ENCODE results near the gene TBX1. TPM values are rescaled to one million over a fixed set of nuclear protein-coding genes. Genes with fewer than 3 reads are reported as not detected.

The TBX1 gene
- total RNA-seq, 1 donor from 2014 or later = 12.9 TPM

DNA sequence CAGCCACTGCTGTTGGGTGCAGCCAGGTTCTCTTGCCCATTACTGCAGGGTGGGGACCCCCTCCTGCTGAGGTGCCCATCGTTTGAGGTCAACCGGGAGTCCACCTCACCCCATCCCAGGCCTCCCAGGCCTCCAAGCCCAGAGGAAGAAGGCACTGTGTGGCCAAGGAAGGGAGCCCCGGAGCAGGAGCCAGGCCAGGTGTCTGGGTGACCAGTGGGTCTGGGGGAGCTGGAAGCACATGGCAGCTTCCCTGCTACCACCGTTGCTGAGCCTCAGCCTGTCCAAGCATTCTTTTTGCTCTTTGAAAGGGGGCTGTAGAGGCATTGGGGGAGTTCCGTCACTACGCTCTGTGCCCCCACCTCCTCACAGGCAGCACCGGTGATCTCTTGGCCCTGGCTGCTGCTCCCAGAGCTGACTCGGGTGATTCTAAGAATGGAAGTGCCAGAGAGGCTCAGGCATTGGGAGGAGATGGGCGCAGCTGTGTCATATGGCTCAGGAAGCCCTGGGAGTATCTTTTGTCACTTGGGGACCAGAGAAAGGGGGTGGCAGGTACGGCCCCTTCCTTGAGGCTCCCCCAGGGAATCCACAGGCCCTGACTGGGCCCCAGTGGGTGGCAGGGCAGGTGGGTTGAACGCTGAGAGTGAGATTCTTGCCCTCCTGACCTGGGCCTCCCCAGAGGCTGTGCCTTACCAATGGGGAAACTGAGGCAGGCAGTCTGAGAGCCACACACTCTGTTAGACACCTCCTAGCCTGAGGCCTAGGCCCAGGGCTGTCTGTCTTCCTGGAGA lies 44.3 kb upstream of the TBX1 start:
- H3K4me3 ChIP-seq (ENCODE audit: low read depth, low read length) = no peak overlapping the region
- H3K27me3 ChIP-seq (ENCODE audit: control insufficient read depth, insufficient read depth, low read length) = peaks cover 2% of the 10 kb centered on the region
- TF ChIP-seq, protein P1, sequence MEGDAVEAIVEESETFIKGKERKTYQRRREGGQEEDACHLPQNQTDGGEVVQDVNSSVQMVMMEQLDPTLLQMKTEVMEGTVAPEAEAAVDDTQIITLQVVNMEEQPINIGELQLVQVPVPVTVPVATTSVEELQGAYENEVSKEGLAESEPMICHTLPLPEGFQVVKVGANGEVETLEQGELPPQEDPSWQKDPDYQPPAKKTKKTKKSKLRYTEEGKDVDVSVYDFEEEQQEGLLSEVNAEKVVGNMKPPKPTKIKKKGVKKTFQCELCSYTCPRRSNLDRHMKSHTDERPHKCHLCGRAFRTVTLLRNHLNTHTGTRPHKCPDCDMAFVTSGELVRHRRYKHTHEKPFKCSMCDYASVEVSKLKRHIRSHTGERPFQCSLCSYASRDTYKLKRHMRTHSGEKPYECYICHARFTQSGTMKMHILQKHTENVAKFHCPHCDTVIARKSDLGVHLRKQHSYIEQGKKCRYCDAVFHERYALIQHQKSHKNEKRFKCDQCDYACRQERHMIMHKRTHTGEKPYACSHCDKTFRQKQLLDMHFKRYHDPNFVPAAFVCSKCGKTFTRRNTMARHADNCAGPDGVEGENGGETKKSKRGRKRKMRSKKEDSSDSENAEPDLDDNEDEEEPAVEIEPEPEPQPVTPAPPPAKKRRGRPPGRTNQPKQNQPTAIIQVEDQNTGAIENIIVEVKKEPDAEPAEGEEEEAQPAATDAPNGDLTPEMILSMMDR (IDR thresholded peaks at IDR 0.05; ENCODE audit: insufficient read depth, low read length, severe bottlenecking) = no peak
- no peak for FAIRE-seq
- H3K36me3 ChIP-seq (ENCODE audit: control insufficient read depth, insufficient read depth, low read length) = no peaks in the 10 kb centered on the region
- DNase-seq (ENCODE audit: low read depth) = no peak

DNA sequence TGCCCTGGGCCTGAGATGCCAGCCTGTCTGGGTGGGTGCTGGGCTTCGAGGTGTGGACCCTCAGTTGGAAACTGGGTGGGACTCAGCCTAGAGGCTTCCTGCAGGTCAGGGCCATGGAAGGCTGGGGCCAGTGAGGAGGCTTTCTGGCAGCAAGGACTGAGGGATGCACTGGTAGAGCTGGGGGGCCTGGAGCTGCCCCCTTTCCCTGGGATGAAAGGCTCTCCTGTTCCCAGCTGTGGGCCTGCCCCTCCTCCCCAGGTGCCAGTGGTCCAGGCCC lies 43.8 kb upstream of the TBX1 start:
- no peak overlapping the region for H3K4me3 ChIP-seq (ENCODE audit: low read depth, low read length)
- no peaks in the 10 kb centered on the region for H3K36me3 ChIP-seq (ENCODE audit: control insufficient read depth, insufficient read depth, low read length)
- peaks cover 2% of the 10 kb centered on the region for H3K27me3 ChIP-seq (ENCODE audit: control insufficient read depth, insufficient read depth, low read length)
- no peak for FAIRE-seq
- TF ChIP-seq, protein P1 (IDR thresholded peaks at IDR 0.05; ENCODE audit: insufficient read depth, low read length, severe bottlenecking) = no peak
- no peak for DNase-seq (ENCODE audit: low read depth)

DNA sequence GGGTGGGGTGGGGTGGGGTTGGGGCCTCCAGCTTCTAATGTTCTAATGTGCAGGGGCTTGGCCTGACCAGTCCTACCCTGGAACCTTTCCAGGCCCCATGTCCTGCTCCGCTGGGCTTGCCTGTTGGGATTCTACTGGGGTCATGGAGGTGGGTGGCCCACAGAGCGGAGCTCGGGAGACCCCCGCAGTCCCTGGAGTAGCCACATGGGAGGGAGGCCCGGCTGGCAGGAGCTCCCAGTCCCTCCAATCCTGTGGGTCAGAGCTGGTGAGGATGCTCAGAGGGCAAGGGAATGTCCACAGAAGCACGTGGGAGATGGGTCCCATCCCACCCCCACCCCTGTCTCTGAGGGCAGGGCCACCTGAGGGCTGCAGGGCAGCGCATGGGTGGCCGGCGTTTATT lies 43.4 kb upstream of the TBX1 start:
- DNase-seq (ENCODE audit: low read depth) (no peak), FAIRE-seq (no peak)
- no peaks in the 10 kb centered on the region for H3K36me3 ChIP-seq (ENCODE audit: control insufficient read depth, insufficient read depth, low read length)
- TF ChIP-seq, protein P1 (IDR thresholded peaks at IDR 0.05; ENCODE audit: insufficient read depth, low read length, severe bottlenecking) = no peak
- H3K4me3 ChIP-seq (ENCODE audit: low read depth, low read length) = no peak overlapping the region
- peaks cover 2% of the 10 kb centered on the region for H3K27me3 ChIP-seq (ENCODE audit: control insufficient read depth, insufficient read depth, low read length)

DNA sequence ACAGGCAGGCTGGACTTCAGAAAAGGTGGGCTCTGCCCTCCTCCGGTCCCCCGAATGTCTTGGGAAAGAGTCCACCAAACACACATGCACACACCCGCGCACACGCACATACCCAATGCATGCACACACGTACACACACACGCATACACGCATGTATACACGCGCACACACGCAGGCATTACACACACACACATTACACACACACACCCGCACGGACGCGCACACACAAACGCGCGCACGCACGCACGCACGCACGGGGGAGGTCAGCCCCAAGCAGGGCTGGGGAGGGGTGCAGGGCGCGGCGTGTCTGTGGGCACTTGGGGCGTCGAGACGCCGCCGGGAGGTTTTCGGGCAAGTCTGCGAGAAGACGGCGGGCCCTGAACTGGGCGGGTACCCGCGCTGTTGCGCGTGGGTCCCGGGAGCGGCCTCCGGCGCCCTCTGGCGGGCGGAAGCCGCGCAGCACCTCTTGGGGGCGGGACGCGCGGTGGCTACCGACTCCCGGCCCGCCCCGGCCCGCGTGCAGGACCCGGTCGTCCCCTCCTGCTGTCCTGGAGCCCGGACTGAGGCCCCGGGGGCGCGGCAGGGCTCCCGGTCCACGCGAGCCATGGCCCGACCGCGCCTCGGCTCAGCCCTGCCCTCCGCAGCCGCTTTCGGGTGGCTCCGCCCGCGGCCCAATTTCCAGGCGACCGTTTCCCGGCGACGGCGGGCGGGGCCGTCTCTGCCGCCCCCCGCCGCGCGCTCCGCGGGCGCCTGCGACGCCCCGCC lies 42.7 kb upstream of the TBX1 start:
- FAIRE-seq (peak; percentile 89), DNase-seq (ENCODE audit: low read depth) (peak; percentile 18)
- TF ChIP-seq, protein P1 (IDR thresholded peaks at IDR 0.05; ENCODE audit: insufficient read depth, low read length, severe bottlenecking) = peak; percentile 91
- Histone ChIP-seq H3K4me3 (ENCODE audit: low read depth, low read length) (peak overlapping the region; percentile 34), H3K36me3 (ENCODE audit: control insufficient read depth, insufficient read depth, low read length) (no peaks in the 10 kb centered on the region), H3K27me3 (ENCODE audit: control insufficient read depth, insufficient read depth, low read length) (peaks cover 2% of the 10 kb centered on the region)

DNA sequence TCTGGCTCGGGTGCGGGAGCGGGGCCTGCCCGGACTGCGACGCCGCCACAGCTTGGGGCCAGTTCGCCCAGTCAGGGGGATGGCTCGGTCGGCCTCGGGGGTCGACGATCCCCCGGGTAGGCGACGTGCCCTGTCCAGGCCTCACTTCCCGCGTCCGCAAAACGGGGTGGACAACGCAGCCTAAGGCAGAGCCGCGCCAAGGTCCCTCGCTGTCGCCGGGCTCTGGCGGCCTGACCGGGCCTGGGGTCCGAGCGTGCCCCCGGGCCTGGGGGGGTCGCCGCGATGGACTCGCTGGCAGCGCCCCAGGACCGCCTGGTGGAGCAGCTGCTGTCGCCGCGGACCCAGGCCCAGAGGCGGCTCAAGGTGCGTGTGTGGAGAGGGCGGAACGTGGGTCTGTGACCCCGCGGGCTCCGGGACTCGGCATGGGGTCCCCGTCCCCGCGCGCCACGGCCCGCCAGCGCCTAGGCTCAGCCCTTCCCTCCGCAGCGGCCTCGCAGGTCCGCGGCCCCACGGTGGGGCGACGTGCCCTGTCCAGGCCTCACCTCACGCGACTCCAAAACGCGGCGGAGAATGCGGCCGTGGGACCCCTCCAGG lies 42.0 kb upstream of the TBX1 start:
- TF ChIP-seq, protein P1 (IDR thresholded peaks at IDR 0.05; ENCODE audit: insufficient read depth, low read length, severe bottlenecking) = no peak
- H3K4me3 ChIP-seq (ENCODE audit: low read depth, low read length) = peak overlapping the region; percentile 34
- DNase-seq (ENCODE audit: low read depth) = no peak
- no peaks in the 10 kb centered on the region for H3K36me3 ChIP-seq (ENCODE audit: control insufficient read depth, insufficient read depth, low read length)
- no peak for FAIRE-seq
- H3K27me3 ChIP-seq (ENCODE audit: control insufficient read depth, insufficient read depth, low read length) = peaks cover 2% of the 10 kb centered on the region
